AG04450 (cell line): Measurements from ENCODE around the gene UBE2I. TPM values are rescaled to one million over a fixed set of nuclear protein-coding genes. Genes with fewer than 3 reads are reported as not detected.

Experiments used
- CTCF ChIA-PET: fragments of 300-600, 350-600 bp; formaldehyde crosslinking; extraction: SDS; loops from one replicate; lab custom pipeline; 2022; ENCODE audit warnings: antibody characterized with exemption, inconsistent platforms; lab: Charles Lee
- POLR2A ChIA-PET: fragments of 350-600 bp; formaldehyde crosslinking; extraction: SDS; loops from one replicate; lab custom pipeline; 2021; ENCODE audit warnings: antibody characterized with exemption, inconsistent platforms; lab: Yijun Ruan, JAX
- DNase-seq: peaks from one replicate; pipeline ENCODE4 v3.0.0-alpha.2; 2011; ENCODE audit warnings: low read depth, low spot score
- H3K27ac ChIP-seq: one replicate; pipeline ENCODE4 v1.5.1; 2012; ENCODE audit warnings: low read depth, low read length, control low read depth
- H3K27me3 ChIP-seq: one replicate; pipeline ENCODE4 v1.6.0; 2012; ENCODE audit warnings: low read length; ENCODE audit not compliant: control insufficient read depth, insufficient read depth
- H3K4me3 ChIP-seq: 2 replicates; pipeline ENCODE4 v1.5.1; 2011; ENCODE audit warnings: mild to moderate bottlenecking, low read depth, low read length, control low read depth
- H3K9me3 ChIP-seq: 2 replicates; pipeline ENCODE4 v1.5.1; 2012; ENCODE audit warnings: low read length; ENCODE audit not compliant: control insufficient read depth, insufficient read depth
- CTCF ChIP-seq: IDR thresholded peaks from 2 replicates; pipeline ENCODE4 v1.5.1; 2011; ENCODE audit warnings: low read depth, low read length, control low read depth, inconsistent platforms
- polyA plus RNA-seq: library from polyadenylated mRNA; depleted of rRNA; stranded (reverse); fragments of >200 nt; gene quantifications from 2 replicates; pipeline ENCODE4 v1.2.3, GENCODE V29; 2011

The UBE2I gene
- polyA plus RNA-seq, 1 experiment: 165 TPM

- TF ChIP-seq CTCF: no peak
- Histone ChIP-seq H3K27me3 (no peaks in the 10 kb centered on the region), H3K9me3 (no peaks in the 10 kb centered on the region), H3K27ac (no peak overlapping the region), H3K4me3 (no peak overlapping the region)
- no peak for DNase-seq
- ChIA-PET CTCF (interaction anchor here (1.4 kb wide), 1 partner anchor 18 kb away, joined by 10 read pairs; no protein-coding TSS in a partner anchor), POLR2A (no interaction called here)
These were observed 52.4 kb downstream of the UBE2I start for GRCh38 chr16:1361685-1362360.

- Histone ChIP-seq H3K27ac (no peak overlapping the region), H3K4me3 (no peak overlapping the region), H3K27me3 (no peaks in the 10 kb centered on the region), H3K9me3 (no peaks in the 10 kb centered on the region)
- DNase-seq: no peak
- ChIA-PET POLR2A (no interaction called here), CTCF (interaction anchor here (0.5 to 1.4 kb wide), 4 partner anchors 9 to 1123 kb away, joined by 3 to 10 read pairs (median 4); no protein-coding TSS in a partner anchor)
- no peak for TF ChIP-seq CTCF
These were observed 53.4 kb downstream of the UBE2I start for GRCh38 chr16:1362807-1363206.

- Histone ChIP-seq H3K9me3 (no peaks in the 10 kb centered on the region), H3K27ac (no peak overlapping the region), H3K27me3 (no peaks in the 10 kb centered on the region), H3K4me3 (no peak overlapping the region)
- CTCF ChIA-PET: interaction anchor here (0.5 to 2.4 kb wide), 6 partner anchors 10 to 1124 kb away, joined by 3 to 10 read pairs (median 4); no protein-coding TSS in a partner anchor
- peak; percentile 69 for TF ChIP-seq CTCF
- DNase-seq: no peak
- POLR2A ChIA-PET: interaction anchor here (0.6 to 1.8 kb wide), 2 partner anchors 15 to 33 kb away, joined by 3 to 4 read pairs; no protein-coding TSS in a partner anchor
These were observed 54.1 kb downstream of the UBE2I start for GRCh38 chr16:1363501-1364041.

GRCh38 chr16:1364510-1364909 is 55.1 kb downstream of the UBE2I start:
- no peak for TF ChIP-seq CTCF
- Histone ChIP-seq H3K4me3 (no peak overlapping the region), H3K27me3 (no peaks in the 10 kb centered on the region), H3K9me3 (no peaks in the 10 kb centered on the region), H3K27ac (no peak overlapping the region)
- POLR2A ChIA-PET: interaction anchor here (1.8 kb wide), 1 partner anchor 14 kb away, joined by 4 read pairs; no protein-coding TSS in a partner anchor
- no peak for DNase-seq
- CTCF ChIA-PET: interaction anchor here (1.1 to 2.4 kb wide), 2 partner anchors 14 to 176 kb away, joined by 4 to 10 read pairs; no protein-coding TSS in a partner anchor
